ENCODE results near the gene COA8. TPM values are rescaled to one million over a fixed set of nuclear protein-coding genes. Genes with fewer than 3 reads are reported as not detected.

The COA8 gene
- total and polyA plus RNA-seq, 10 of the 15 experiments (the other 5 are each of a cell fraction or from before 2014, with no cell fraction given) = 6.1 to 69.5 (median 25.8) TPM

DNA sequence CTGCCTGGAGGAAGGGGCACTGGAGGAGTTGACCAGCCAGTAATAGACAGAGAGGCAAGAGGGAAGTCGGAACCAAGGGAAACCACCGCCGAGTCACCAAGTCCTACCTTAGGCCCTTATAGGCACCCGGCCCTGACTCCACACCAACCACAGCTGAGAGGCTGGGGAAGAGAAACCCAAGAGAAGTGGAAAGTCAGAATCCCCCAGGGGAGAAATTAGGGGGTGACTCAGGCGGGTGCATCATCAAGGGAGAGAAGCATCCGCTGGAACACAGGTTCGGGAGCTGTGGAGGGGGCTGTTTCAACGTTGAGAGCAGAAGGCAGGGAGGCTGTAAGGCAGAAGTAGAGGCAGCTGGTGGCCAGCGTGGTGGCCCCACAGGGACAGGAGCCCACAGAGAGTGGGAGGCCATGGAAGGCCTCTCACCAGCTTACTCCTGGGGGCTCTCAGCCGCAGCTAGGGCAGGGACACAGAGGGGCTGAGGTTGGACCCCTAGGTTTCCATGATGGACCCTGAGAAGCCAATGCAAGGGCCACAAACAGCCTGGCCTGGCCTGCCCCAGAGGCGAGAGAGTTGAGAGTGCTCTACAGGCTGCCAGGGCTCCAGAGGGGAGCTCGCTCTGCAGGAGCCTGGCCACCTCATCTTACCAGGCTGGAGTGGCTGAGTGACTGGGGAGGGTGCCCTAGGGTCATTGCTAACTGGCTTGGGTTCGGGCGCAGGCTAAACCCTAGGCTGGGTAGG is 35.2 kb upstream of the COA8 start (continued):
- TF ChIP-seq, protein P1, sequence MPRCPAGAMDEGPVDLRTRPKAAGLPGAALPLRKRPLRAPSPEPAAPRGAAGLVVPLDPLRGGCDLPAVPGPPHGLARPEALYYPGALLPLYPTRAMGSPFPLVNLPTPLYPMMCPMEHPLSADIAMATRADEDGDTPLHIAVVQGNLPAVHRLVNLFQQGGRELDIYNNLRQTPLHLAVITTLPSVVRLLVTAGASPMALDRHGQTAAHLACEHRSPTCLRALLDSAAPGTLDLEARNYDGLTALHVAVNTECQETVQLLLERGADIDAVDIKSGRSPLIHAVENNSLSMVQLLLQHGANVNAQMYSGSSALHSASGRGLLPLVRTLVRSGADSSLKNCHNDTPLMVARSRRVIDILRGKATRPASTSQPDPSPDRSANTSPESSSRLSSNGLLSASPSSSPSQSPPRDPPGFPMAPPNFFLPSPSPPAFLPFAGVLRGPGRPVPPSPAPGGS (IDR thresholded peaks at IDR 0.05; ENCODE audit: borderline replicate concordance, insufficient read depth, low read depth, low read length, poor library complexity, severe bottlenecking) = peak; percentile 13
- peak; percentile 79 for TF ChIP-seq RUNX3 (IDR thresholded peaks at IDR 0.05; ENCODE audit: low read length)
- peak; percentile 80 to 87 for TF ChIP-seq IKZF2 (IDR thresholded peaks at IDR 0.05)
- peak; percentile 53 for TF ChIP-seq CUX1 (IDR thresholded peaks at IDR 0.05; ENCODE audit: insufficient replicate concordance, low read depth, low read length)
- TF ChIP-seq ATF7 (IDR thresholded peaks at IDR 0.05; ENCODE audit: low read depth) = peak; percentile 60
- no peak for TF ChIP-seq ZZZ3 (IDR thresholded peaks at IDR 0.05; ENCODE audit: control insufficient read depth, insufficient read length, low read depth)
- TF ChIP-seq MXI1 (IDR thresholded peaks at IDR 0.05; ENCODE audit: low read depth, low read length) = peak; percentile 53; the same call in 1 of the 2 replicates
- TF ChIP-seq SMARCA5 (IDR thresholded peaks at IDR 0.05) = 0 out of 2 replicates have a peak, but pooled peaks have one; percentile 11
- TF ChIP-seq HDGF (IDR thresholded peaks at IDR 0.05) = peak; percentile 72; the same call in 1 of the 2 replicates
- 0 out of 2 replicates have a peak, but pooled peaks have one; percentile 21 for TF ChIP-seq NR2F1 (conservative IDR thresholded peaks at IDR 0.05)
- TF ChIP-seq STAT3 (IDR thresholded peaks at IDR 0.05; ENCODE audit: low read depth, low read length) = no peak
- no peak for TF ChIP-seq FOS (IDR thresholded peaks at IDR 0.05; ENCODE audit: borderline replicate concordance, extremely low read depth, insufficient read length)
- TF ChIP-seq NFXL1 (IDR thresholded peaks at IDR 0.05; ENCODE audit: borderline replicate concordance) = no peak
- TF ChIP-seq CREB1 (IDR thresholded peaks at IDR 0.05; ENCODE audit: low read depth) = 0 out of 2 replicates have a peak, but pooled peaks have one; percentile 59
- TF ChIP-seq SMAD1 (IDR thresholded peaks at IDR 0.05; ENCODE audit: low read depth, partially characterized antibody) = no peak
- TF ChIP-seq RCOR1 (conservative IDR thresholded peaks at IDR 0.05; ENCODE audit: low read depth, low read length) = 0 out of 2 replicates have a peak, but pooled peaks have one; percentile 50
- 0 out of 2 replicates have a peak, but pooled peaks have one; percentile 31 for TF ChIP-seq TCF12 (IDR thresholded peaks at IDR 0.05; ENCODE audit: low read depth, low read length)
